NCI-H2196 treated with DMSO at 0.1 percent for 48 hours (cell line): ENCODE measurements around the gene ZSCAN10.
"Not testable (repeated sequence)": the region's sequence is repeated elsewhere in the genome, so short reads cannot be mapped to it uniquely, and the experiment has no call there.

Experiments used
- DNase-seq: peaks from one replicate; lab custom pipeline; 2025; ENCODE audit not compliant: unreplicated experiment; lab: John Stamatoyannopoulos, UW

ZSCAN10 gene

GRCh38 chr16:3086596-3087242 is 12.4 kb downstream of the ZSCAN10 start:
- no peak for DNase-seq

- DNase-seq: no peak
These were observed 13.1 kb downstream of the ZSCAN10 start for GRCh38 chr16:3085868-3086595.

GRCh38 chr16:3084969-3085670 is 14.0 kb downstream of the ZSCAN10 start:
- DNase-seq: no peak

GRCh38 chr16:3084491-3084890 is 14.6 kb downstream of the ZSCAN10 start:
- no peak for DNase-seq

- not testable (repeated sequence) for DNase-seq
These were observed 15.7 kb downstream of the ZSCAN10 start for GRCh38 chr16:3083408-3083807.

- not testable (repeated sequence) for DNase-seq
These were observed 17.1 kb downstream of the ZSCAN10 start for GRCh38 chr16:3081957-3082356.

- DNase-seq: no peak
These were observed 19.1 kb downstream of the ZSCAN10 start for GRCh38 chr16:3080024-3080423.

GRCh38 chr16:3076577-3076976 is 22.5 kb downstream of the ZSCAN10 start:
- DNase-seq: no peak

- DNase-seq: not testable (repeated sequence)
These were observed 23.1 kb downstream of the ZSCAN10 start for GRCh38 chr16:3075946-3076345.

GRCh38 chr16:3075523-3075915 is 23.6 kb downstream of the ZSCAN10 start:
- no peak for DNase-seq

GRCh38 chr16:3074860-3075522 is 24.1 kb downstream of the ZSCAN10 start:
- DNase-seq: no peak

GRCh38 chr16:3073448-3073847 is 25.6 kb downstream of the ZSCAN10 start:
- DNase-seq: no peak

- DNase-seq: not testable (repeated sequence)
These were observed 26.4 kb downstream of the ZSCAN10 start for GRCh38 chr16:3072576-3073263.

- DNase-seq: not testable (repeated sequence)
These were observed 26.9 kb downstream of the ZSCAN10 start for GRCh38 chr16:3072148-3072547.

GRCh38 chr16:3071655-3072054 is 27.4 kb downstream of the ZSCAN10 start:
- DNase-seq: no peak

- DNase-seq: no peak
These were observed 28.4 kb downstream of the ZSCAN10 start for GRCh38 chr16:3070608-3071111.

GRCh38 chr16:3069146-3069545 is 29.9 kb downstream of the ZSCAN10 start:
- DNase-seq: not testable (repeated sequence)

GRCh38 chr16:3068487-3068886 is 30.6 kb downstream of the ZSCAN10 start:
- no peak for DNase-seq

- no peak for DNase-seq
These were observed 32.7 kb downstream of the ZSCAN10 start for GRCh38 chr16:3066440-3066748.

GRCh38 chr16:3065742-3066439 is 33.2 kb downstream of the ZSCAN10 start:
- DNase-seq: no peak
